Activated B cell treated with CpG ODN at 0.5 μM for 24 hours (primary cell): ENCODE data around the gene EAF1. TPM values are rescaled to one million over a fixed set of nuclear protein-coding genes. Genes with fewer than 3 reads are reported as not detected.
"Not testable (repeated sequence)": the region's sequence is repeated elsewhere in the genome, so short reads cannot be mapped to it uniquely, and the experiment has no call there.

Source experiments
- ATAC-seq: fragments of 200-7000 bp; cut with Tn5 transposase; one replicate; pipeline ENCODE4 v1.10.0; 2021; ENCODE audit warnings: low read depth, mild to moderate bottlenecking, moderate library complexity
- CTCF ChIA-PET: fragments of 350-600 bp; sonication (Branson Sonifier 250); formaldehyde crosslinking; loops from one replicate; lab custom pipeline; 2021; ENCODE audit warnings: antibody characterized with exemption; lab: Charles Lee
- POLR2A ChIA-PET: fragments of 350-600 bp; sonication (Branson Sonifier 250); formaldehyde crosslinking; loops from one replicate; lab custom pipeline; 2021; ENCODE audit warnings: antibody characterized with exemption; lab: Charles Lee
- DNase-seq: peaks from one replicate; pipeline ENCODE4 v3.0.0; 2022
- H3K27ac Mint-ChIP-seq: one replicate; pipeline ENCODE4 v1.8.0; 2020; ENCODE audit warnings: mixed read lengths
- H3K27me3 Mint-ChIP-seq: one replicate; pipeline ENCODE4 v1.8.0; 2021; ENCODE audit warnings: mixed read lengths
- H3K36me3 Mint-ChIP-seq: one replicate; pipeline ENCODE4 v1.8.0; 2021; ENCODE audit warnings: low read depth, mixed read lengths
- H3K4me1 Mint-ChIP-seq: one replicate; pipeline ENCODE4 v1.8.0; 2021; ENCODE audit warnings: mixed read lengths
- H3K4me3 Mint-ChIP-seq: one replicate; pipeline ENCODE4 v1.8.0; 2020; ENCODE audit warnings: mild to moderate bottlenecking, mixed read lengths
- H3K9me3 Mint-ChIP-seq: one replicate; pipeline ENCODE4 v1.8.0; 2020; ENCODE audit warnings: mixed read lengths
- intact Hi-C: fragments of 100-400 bp; cut with micrococcal nuclease; formaldehyde crosslinking; loops from one replicate; pipeline ENCODE4 v1.15.1; 2024
- total RNA-seq: library from RNA; stranded (reverse); gene quantifications from 2 replicates; pipeline ENCODE4 v1.2.3, GENCODE V29; 2022
- TF ChIP-seq, protein P1 (sequence below): fragments of 200-600 bp; IDR thresholded peaks from one replicate; pipeline ENCODE4 v1.8.0; 2022; ENCODE audit warnings: antibody characterized with exemption, mild to moderate bottlenecking

Gene EAF1
- total RNA-seq, 1 donor from 2014 or later: 19.7 TPM

DNA sequence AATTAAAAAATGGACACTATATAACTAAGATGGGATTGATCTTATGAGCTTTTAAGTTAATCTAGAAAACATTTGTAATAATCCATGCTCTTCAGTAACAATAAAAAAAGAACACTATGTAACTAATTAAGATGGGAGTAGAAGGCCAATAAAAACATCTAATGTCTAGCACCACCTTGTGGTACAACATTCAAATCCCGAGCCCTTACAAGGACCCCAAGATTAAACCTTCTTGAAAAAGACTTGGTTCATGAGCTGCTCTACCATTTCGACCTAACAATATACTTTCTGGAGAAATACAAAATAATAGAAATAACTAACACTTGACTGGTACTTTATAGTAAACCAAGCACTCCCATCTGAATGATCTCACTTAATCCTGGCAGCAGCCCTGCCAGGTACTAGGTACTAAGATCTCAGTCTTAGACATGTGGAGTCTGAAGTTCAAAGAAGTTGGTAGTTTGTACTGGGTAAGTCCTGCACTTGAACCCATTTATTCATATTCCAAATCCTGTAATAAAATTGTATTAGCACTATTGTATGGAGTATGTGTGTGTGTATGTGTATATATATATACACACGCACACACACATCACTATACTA is 21.8 kb upstream of the EAF1 start:
- no peak for DNase-seq
- Mint-ChIP-seq H3K4me3 (no peak overlapping the region), H3K36me3 (peaks cover 15% of the 10 kb centered on the region), H3K27me3 (no peaks in the 10 kb centered on the region), H3K4me1 (peaks cover 24% of the 10 kb centered on the region), H3K9me3 (no peaks in the 10 kb centered on the region), H3K27ac (no peak overlapping the region)
- peak; percentile 73 for ATAC-seq
- ChIA-PET CTCF (interaction anchor here (0.9 to 4.3 kb wide), 41 partner anchors 19 to 484 kb away, joined by 3 to 156 read pairs (median 5); partner anchors contain the start of genes CAPN7 and SH3BP5), POLR2A (interaction anchor here (0.7 to 1.7 kb wide), 8 partner anchors 21 to 204 kb away, joined by 3 to 9 read pairs (median 4); partner anchors contain the start of genes CAPN7 and SH3BP5)
- TF ChIP-seq, protein P1, sequence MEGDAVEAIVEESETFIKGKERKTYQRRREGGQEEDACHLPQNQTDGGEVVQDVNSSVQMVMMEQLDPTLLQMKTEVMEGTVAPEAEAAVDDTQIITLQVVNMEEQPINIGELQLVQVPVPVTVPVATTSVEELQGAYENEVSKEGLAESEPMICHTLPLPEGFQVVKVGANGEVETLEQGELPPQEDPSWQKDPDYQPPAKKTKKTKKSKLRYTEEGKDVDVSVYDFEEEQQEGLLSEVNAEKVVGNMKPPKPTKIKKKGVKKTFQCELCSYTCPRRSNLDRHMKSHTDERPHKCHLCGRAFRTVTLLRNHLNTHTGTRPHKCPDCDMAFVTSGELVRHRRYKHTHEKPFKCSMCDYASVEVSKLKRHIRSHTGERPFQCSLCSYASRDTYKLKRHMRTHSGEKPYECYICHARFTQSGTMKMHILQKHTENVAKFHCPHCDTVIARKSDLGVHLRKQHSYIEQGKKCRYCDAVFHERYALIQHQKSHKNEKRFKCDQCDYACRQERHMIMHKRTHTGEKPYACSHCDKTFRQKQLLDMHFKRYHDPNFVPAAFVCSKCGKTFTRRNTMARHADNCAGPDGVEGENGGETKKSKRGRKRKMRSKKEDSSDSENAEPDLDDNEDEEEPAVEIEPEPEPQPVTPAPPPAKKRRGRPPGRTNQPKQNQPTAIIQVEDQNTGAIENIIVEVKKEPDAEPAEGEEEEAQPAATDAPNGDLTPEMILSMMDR: peak; percentile 27
- intact Hi-C loops: loop anchor here (1.0 kb wide), 7 partner anchors 27 to 297 kb away; partner anchors contain the start of gene CAPN7

DNA sequence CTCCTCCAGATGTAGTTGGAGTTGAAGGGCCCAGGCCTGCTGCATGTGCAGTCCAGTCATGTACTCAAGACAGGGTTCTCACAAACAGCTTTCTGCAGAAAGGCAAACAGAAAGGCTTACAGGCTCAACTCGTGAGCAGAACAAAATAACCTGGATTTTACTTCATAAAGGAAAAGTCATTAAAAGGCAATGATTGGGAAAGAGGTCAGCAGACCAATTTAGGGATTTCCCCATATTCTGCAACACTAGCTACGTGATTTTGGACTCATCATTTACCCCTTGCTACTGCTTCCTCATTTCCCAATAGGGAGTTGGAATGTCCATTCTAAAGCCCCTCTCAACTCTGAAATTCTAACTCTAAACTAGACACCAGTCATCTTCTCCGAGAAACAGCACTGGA is 18.2 kb upstream of the EAF1 start:
- ChIA-PET CTCF (interaction anchor here (0.9 to 3.6 kb wide), 2 partner anchors 10 to 206 kb away, joined by 3 to 28 read pairs; no protein-coding TSS in a partner anchor), POLR2A (no interaction called here)
- ATAC-seq: no peak
- Mint-ChIP-seq H3K36me3 (peaks cover 42% of the 10 kb centered on the region), H3K4me3 (no peak overlapping the region), H3K9me3 (no peaks in the 10 kb centered on the region), H3K27ac (no peak overlapping the region), H3K4me1 (peaks cover 9% of the 10 kb centered on the region), H3K27me3 (no peaks in the 10 kb centered on the region)
- no peak for DNase-seq
- intact Hi-C loops: no loop called here
- TF ChIP-seq, protein P1: no peak

DNA sequence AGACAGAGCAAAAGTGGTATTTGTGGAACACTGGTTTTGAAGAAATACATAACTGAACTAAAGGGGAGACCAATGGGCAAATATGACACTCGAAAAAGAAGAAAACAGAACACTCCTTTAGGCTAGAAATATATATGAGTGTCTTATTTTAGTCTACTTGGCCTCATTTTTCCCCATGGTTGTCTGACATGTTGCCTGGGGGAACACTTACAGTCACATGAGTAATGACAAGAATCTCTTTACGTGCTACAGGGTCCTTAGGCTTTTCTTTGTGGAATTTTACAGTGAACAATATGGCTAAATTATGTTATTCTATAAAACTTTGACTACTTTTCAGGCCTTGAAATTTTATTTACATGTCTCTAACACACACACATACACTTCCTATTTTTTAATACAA is 17.6 kb upstream of the EAF1 start:
- DNase-seq (no peak), ATAC-seq (no peak)
- POLR2A ChIA-PET: no interaction called here
- H3K4me1 Mint-ChIP-seq: peaks cover 7% of the 10 kb centered on the region
- TF ChIP-seq, protein P1: no peak
- H3K36me3 Mint-ChIP-seq: peaks cover 47% of the 10 kb centered on the region
- CTCF ChIA-PET: interaction anchor here (3.6 kb wide), 1 partner anchor 206 kb away, joined by 28 read pairs; no protein-coding TSS in a partner anchor
- H3K4me3 Mint-ChIP-seq: no peak overlapping the region
- H3K27me3 Mint-ChIP-seq: no peaks in the 10 kb centered on the region
- H3K9me3 Mint-ChIP-seq: no peaks in the 10 kb centered on the region
- intact Hi-C loops: no loop called here
- H3K27ac Mint-ChIP-seq: no peak overlapping the region

DNA sequence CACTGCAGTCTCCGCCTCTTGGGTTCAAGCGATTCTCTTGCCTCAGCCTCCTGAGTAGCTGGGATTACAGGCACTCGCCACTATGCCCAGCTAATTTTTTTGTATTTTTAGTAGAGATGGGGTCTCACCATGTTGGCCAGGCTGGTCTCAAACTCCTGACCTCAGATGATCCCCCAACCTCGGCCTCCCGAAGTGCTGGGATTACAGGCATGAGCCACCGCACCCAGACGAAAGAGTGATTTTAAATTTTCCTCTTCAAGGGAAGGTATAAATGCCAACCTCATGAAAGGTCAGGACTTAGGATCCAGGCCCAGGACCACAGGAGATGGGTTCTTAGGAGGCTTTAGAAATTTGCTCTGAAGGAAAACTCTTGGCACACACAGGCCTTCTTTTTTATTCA is 16.4 kb upstream of the EAF1 start:
- H3K27ac Mint-ChIP-seq, H3K4me1 Mint-ChIP-seq, H3K4me3 Mint-ChIP-seq, ATAC-seq, H3K9me3 Mint-ChIP-seq, CTCF ChIA-PET, DNase-seq, intact Hi-C loops, H3K27me3 Mint-ChIP-seq: not testable (repeated sequence)
- POLR2A ChIA-PET: interaction anchor here (0.6 kb wide), 1 partner anchor 229 kb away, joined by 3 read pairs; no protein-coding TSS in a partner anchor
- H3K36me3 Mint-ChIP-seq: peaks cover 59% of the 10 kb centered on the region

DNA sequence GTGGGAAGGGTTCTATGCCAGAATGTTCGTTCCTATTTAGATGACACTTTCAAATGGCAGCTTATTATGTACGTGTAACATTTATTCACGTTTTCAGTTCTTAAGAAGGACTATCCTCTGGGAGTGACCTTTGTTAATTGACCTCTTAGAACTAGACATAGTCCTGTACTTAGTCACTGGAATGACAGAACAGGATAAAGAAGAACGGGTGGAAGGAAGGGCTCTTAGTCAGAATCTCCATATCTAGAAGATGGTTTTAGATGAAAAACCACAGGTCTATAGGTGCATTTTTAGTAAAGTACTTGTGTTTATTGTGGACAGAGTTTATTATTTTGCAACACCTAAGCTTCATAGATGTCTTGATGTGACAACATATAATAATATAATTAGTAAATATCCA is 6.5 kb upstream of the EAF1 start:
- H3K4me3 Mint-ChIP-seq: no peak overlapping the region

More for the DNA sequence above, 6.5 kb upstream of the EAF1 start:
- H3K9me3 Mint-ChIP-seq: no peaks in the 10 kb centered on the region
- H3K27me3 Mint-ChIP-seq: no peaks in the 10 kb centered on the region
- DNase-seq: no peak
- TF ChIP-seq, protein P1: no peak
- ChIA-PET POLR2A (no interaction called here), CTCF (no interaction called here)
- no peak for ATAC-seq
- intact Hi-C loops: loop anchor here (10.0 kb wide), 1 partner anchor 394 kb away; no protein-coding TSS in a partner anchor
- H3K4me1 Mint-ChIP-seq: peaks cover 8% of the 10 kb centered on the region
- H3K27ac Mint-ChIP-seq: no peak overlapping the region
- H3K36me3 Mint-ChIP-seq: peaks cover 57% of the 10 kb centered on the region
